Measurements from ENCODE around the gene TNFSF11.

Gene TNFSF11

DNA sequence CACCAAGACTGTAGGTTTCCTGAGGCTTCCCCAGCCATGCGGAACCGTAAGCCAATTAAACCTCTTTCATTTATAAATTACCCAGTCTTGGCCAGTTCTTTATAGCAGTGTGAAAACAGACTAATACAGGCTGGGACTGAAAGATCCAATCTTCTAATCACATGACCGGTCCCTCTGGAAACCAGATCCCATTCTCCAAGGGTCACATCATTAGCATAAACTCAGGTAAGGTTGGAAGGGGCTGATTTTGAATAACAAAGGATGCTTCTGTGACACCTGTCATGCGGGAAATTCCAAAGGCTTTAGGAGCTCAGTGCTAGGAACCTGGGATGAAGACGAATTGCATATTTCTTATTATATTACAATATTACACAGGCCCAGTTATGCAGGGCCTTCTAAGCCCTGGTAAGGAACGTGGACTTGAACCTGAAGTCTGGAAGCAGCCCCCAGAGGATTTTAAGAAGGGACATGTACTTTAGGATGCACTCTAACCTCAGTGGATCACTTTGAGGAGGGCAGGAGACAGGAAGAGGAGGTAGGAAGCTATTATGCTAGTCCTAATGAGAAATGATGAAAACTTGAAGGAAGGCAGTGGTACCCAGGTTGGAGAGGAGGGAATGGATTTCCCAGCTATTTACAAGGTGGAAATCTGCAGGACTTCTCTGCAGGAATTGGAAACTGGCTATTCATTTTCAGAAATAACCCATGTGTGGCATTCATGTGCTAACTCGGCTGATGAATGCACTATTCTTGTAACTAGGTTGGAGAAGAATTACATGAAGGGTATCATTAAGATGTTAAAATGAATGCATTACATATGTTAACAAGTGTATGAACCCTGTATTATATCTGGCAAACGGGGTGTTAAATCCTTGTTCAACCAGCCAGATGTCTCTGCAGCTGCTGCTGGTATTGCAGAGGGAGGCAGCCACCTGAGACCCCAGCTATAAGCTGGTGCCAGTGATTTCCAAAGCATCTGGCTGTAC is 19.3 kb downstream of the TNFSF11 start:
- Histone ChIP-seq H3K9ac (ENCODE audit: low read length) (no peak overlapping the region), H3K4me1 (ENCODE audit: control insufficient read depth, insufficient read depth, low read length) (peaks cover 11% of the 10 kb centered on the region), H3K4me3 (ENCODE audit: low read length) (no peak overlapping the region), H3K36me3 (ENCODE audit: control insufficient read depth, insufficient read depth, low read length, severe bottlenecking) (no peaks in the 10 kb centered on the region), H3K27me3 (replicated peaks; ENCODE audit: control insufficient read depth, insufficient read depth, low read length) (peaks cover 13% of the 10 kb centered on the region), H3K9me3 (ENCODE audit: control insufficient read depth, low read length) (no peaks in the 10 kb centered on the region)
- DNase-seq (ENCODE audit: low read depth): no peak

GRCh38 chr13:42594481-42595252 is 20.7 kb downstream of the TNFSF11 start:
- no peaks in the 10 kb centered on the region for H3K9me3 ChIP-seq (ENCODE audit: control insufficient read depth, low read length)
- DNase-seq (ENCODE audit: low read depth): peak; percentile 97
- no peaks in the 10 kb centered on the region for H3K36me3 ChIP-seq (ENCODE audit: control insufficient read depth, insufficient read depth, low read length, severe bottlenecking)
- peaks cover 7% of the 10 kb centered on the region for H3K27me3 ChIP-seq (replicated peaks; ENCODE audit: control insufficient read depth, insufficient read depth, low read length)
- no peak overlapping the region for H3K9ac ChIP-seq (ENCODE audit: low read length)
- peaks cover 11% of the 10 kb centered on the region for H3K4me1 ChIP-seq (ENCODE audit: control insufficient read depth, insufficient read depth, low read length)
- H3K4me3 ChIP-seq (ENCODE audit: low read length): no peak overlapping the region

GRCh38 chr13:42595253-42595571 is 21.3 kb downstream of the TNFSF11 start:
- H3K9me3 ChIP-seq (ENCODE audit: control insufficient read depth, low read length): no peaks in the 10 kb centered on the region
- no peak overlapping the region for H3K9ac ChIP-seq (ENCODE audit: low read length)
- no peak for DNase-seq (ENCODE audit: low read depth)
- H3K36me3 ChIP-seq (ENCODE audit: control insufficient read depth, insufficient read depth, low read length, severe bottlenecking): no peaks in the 10 kb centered on the region
- H3K4me1 ChIP-seq (ENCODE audit: control insufficient read depth, insufficient read depth, low read length): peaks cover 11% of the 10 kb centered on the region
- H3K27me3 ChIP-seq (replicated peaks; ENCODE audit: control insufficient read depth, insufficient read depth, low read length): peaks cover 4% of the 10 kb centered on the region
- no peak overlapping the region for H3K4me3 ChIP-seq (ENCODE audit: low read length)

DNA sequence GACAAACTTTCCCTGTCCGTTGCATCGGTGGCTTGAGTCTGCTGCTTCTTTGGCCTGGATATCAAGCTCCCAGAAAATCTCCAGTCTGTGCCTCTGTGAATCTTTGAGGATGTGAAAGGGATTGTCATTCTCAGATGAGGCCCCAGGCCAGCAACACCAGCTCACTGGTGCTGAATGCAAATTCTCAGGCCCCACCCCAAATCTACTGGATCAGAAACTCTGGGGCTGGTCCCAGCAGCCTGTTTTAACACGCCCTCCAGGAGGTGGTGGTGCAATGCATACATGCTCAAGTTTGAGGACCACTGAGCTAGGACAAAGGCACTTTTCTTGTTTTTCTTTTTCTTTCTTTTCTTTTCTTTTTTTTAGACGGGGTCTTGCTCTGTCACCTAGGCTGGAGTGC is 23.6 kb downstream of the TNFSF11 start:
- Histone ChIP-seq H3K36me3 (ENCODE audit: control insufficient read depth, insufficient read depth, low read length, severe bottlenecking) (no peaks in the 10 kb centered on the region), H3K9ac (ENCODE audit: low read length) (no peak overlapping the region), H3K9me3 (ENCODE audit: control insufficient read depth, low read length) (no peaks in the 10 kb centered on the region), H3K4me1 (ENCODE audit: control insufficient read depth, insufficient read depth, low read length) (peaks cover 6% of the 10 kb centered on the region), H3K4me3 (ENCODE audit: low read length) (no peak overlapping the region), H3K27me3 (replicated peaks; ENCODE audit: control insufficient read depth, insufficient read depth, low read length) (no peaks in the 10 kb centered on the region)
- DNase-seq (ENCODE audit: low read depth): no peak

- no peak for DNase-seq (ENCODE audit: low read depth)
- H3K9me3 ChIP-seq (ENCODE audit: control insufficient read depth, low read length): no peaks in the 10 kb centered on the region
- no peak overlapping the region for H3K9ac ChIP-seq (ENCODE audit: low read length)
- H3K4me1 ChIP-seq (ENCODE audit: control insufficient read depth, insufficient read depth, low read length): no peaks in the 10 kb centered on the region
- H3K27me3 ChIP-seq (replicated peaks; ENCODE audit: control insufficient read depth, insufficient read depth, low read length): no peaks in the 10 kb centered on the region
- no peaks in the 10 kb centered on the region for H3K36me3 ChIP-seq (ENCODE audit: control insufficient read depth, insufficient read depth, low read length, severe bottlenecking)
- H3K4me3 ChIP-seq (ENCODE audit: low read length): no peak overlapping the region
Observed at GRCh38 chr13:42600943-42601342, 27.0 kb downstream of the TNFSF11 start.

DNA sequence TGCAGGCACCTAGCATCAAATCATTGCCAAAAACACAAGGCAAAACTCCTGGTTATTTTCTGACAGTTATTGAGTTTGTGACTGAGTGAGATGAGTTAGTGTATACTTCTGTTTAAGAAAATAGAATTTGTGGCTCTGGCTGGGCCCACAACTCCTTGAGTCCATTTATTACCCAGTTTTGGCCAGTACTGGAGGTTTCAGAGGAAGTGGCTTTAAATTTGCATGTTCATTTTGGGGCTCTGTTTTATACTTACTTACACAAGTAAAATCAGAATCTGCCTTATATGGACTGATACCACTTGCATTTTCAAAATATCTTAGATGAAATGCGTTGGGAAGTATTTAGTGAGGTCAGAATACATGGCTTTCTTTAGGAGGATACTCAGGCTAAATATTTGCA is 29.0 kb downstream of the TNFSF11 start:
- DNase-seq (ENCODE audit: low read depth): no peak
- Histone ChIP-seq H3K27me3 (replicated peaks; ENCODE audit: control insufficient read depth, insufficient read depth, low read length) (no peaks in the 10 kb centered on the region), H3K4me3 (ENCODE audit: low read length) (no peak overlapping the region), H3K9ac (ENCODE audit: low read length) (no peak overlapping the region), H3K36me3 (ENCODE audit: control insufficient read depth, insufficient read depth, low read length, severe bottlenecking) (no peaks in the 10 kb centered on the region), H3K9me3 (ENCODE audit: control insufficient read depth, low read length) (no peaks in the 10 kb centered on the region), H3K4me1 (ENCODE audit: control insufficient read depth, insufficient read depth, low read length) (no peaks in the 10 kb centered on the region)

GRCh38 chr13:42603571-42603970 is 29.6 kb downstream of the TNFSF11 start:
- no peaks in the 10 kb centered on the region for H3K36me3 ChIP-seq (ENCODE audit: control insufficient read depth, insufficient read depth, low read length, severe bottlenecking)
- DNase-seq (ENCODE audit: low read depth): no peak
- H3K27me3 ChIP-seq (replicated peaks; ENCODE audit: control insufficient read depth, insufficient read depth, low read length): no peaks in the 10 kb centered on the region
- no peaks in the 10 kb centered on the region for H3K9me3 ChIP-seq (ENCODE audit: control insufficient read depth, low read length)
- no peak overlapping the region for H3K9ac ChIP-seq (ENCODE audit: low read length)
- H3K4me1 ChIP-seq (ENCODE audit: control insufficient read depth, insufficient read depth, low read length): no peaks in the 10 kb centered on the region
- no peak overlapping the region for H3K4me3 ChIP-seq (ENCODE audit: low read length)

- no peaks in the 10 kb centered on the region for H3K36me3 ChIP-seq (ENCODE audit: control insufficient read depth, insufficient read depth, low read length, severe bottlenecking)
Observed at GRCh38 chr13:42607546-42607945, 33.6 kb downstream of the TNFSF11 start.

DNA sequence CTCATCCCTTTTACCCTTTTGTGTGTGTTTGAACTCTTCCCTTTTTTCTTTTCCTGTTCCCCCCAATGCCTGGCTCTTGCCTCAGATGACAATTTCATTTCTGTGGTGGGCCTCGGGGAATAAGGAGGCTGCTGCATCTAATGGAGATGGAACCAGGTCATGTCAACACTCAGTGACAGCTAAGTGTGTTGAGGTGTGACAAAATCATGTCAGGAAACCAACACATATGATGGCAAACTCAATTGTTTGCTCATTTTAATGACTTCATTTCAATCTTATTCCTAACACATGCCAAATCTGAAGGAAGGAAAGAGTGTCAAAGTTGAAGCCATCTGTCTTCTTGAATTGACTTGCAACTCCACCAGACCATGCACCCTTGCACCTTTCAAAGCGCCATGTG is 36.7 kb downstream of the TNFSF11 start:
- H3K4me3 ChIP-seq (ENCODE audit: low read length): no peak overlapping the region
- H3K36me3 ChIP-seq (ENCODE audit: control insufficient read depth, insufficient read depth, low read length, severe bottlenecking): no peaks in the 10 kb centered on the region
- no peaks in the 10 kb centered on the region for H3K9me3 ChIP-seq (ENCODE audit: control insufficient read depth, low read length)
- no peaks in the 10 kb centered on the region for H3K4me1 ChIP-seq (ENCODE audit: control insufficient read depth, insufficient read depth, low read length)
- no peak overlapping the region for H3K9ac ChIP-seq (ENCODE audit: low read length)
- DNase-seq (ENCODE audit: low read depth): no peak
- H3K27me3 ChIP-seq (replicated peaks; ENCODE audit: control insufficient read depth, insufficient read depth, low read length): peaks cover 6% of the 10 kb centered on the region

More at GRCh38 chr13:42607546-42607945, 33.6 kb downstream of the TNFSF11 start:
- H3K27me3 ChIP-seq (replicated peaks; ENCODE audit: control insufficient read depth, insufficient read depth, low read length): no peaks in the 10 kb centered on the region
- H3K4me1 ChIP-seq (ENCODE audit: control insufficient read depth, insufficient read depth, low read length): no peaks in the 10 kb centered on the region
- DNase-seq (ENCODE audit: low read depth): no peak
- no peak overlapping the region for H3K4me3 ChIP-seq (ENCODE audit: low read length)
- H3K9me3 ChIP-seq (ENCODE audit: control insufficient read depth, low read length): no peaks in the 10 kb centered on the region
- no peak overlapping the region for H3K9ac ChIP-seq (ENCODE audit: low read length)

GRCh38 chr13:42611086-42611779 is 37.3 kb downstream of the TNFSF11 start:
- no peaks in the 10 kb centered on the region for H3K36me3 ChIP-seq (ENCODE audit: control insufficient read depth, insufficient read depth, low read length, severe bottlenecking)
- H3K9me3 ChIP-seq (ENCODE audit: control insufficient read depth, low read length): no peaks in the 10 kb centered on the region
- DNase-seq (ENCODE audit: low read depth): no peak
- H3K27me3 ChIP-seq (replicated peaks; ENCODE audit: control insufficient read depth, insufficient read depth, low read length): peaks cover 6% of the 10 kb centered on the region
- no peaks in the 10 kb centered on the region for H3K4me1 ChIP-seq (ENCODE audit: control insufficient read depth, insufficient read depth, low read length)
- H3K9ac ChIP-seq (ENCODE audit: low read length): no peak overlapping the region
- H3K4me3 ChIP-seq (ENCODE audit: low read length): no peak overlapping the region

Data from adipocyte (in vitro differentiated cells).